ENCODE results near the gene RAD51C.
"Not testable (repeated sequence)": the region's sequence is repeated elsewhere in the genome, so short reads cannot be mapped to it uniquely, and the experiment has no call there.

RAD51C gene

GRCh38 chr17:58741121-58741625 is 48.8 kb downstream of the RAD51C start:
- DNase-seq (ENCODE audit: low spot score), result no peak

GRCh38 chr17:58747674-58748073 is 55.3 kb downstream of the RAD51C start:
- DNase-seq (ENCODE audit: low spot score), result no peak

- not testable (repeated sequence) for DNase-seq (ENCODE audit: low spot score)
Observed at GRCh38 chr17:58749627-58750026, 57.2 kb downstream of the RAD51C start.

GRCh38 chr17:58753026-58753425 is 60.6 kb downstream of the RAD51C start:
- DNase-seq (ENCODE audit: low spot score), result no peak

- DNase-seq (ENCODE audit: low spot score), result no peak
Observed at GRCh38 chr17:58755269-58755576, 62.8 kb downstream of the RAD51C start.

GRCh38 chr17:58755577-58756245 is 63.3 kb downstream of the RAD51C start, which contains the start of gene PPM1E:
Gene PPM1E, plus strand, starts transcription at chr17:58755854.
- peak; percentile 59 for DNase-seq (ENCODE audit: low spot score)

GRCh38 chr17:58756246-58757161 is 64.1 kb downstream of the RAD51C start:
- peak; percentile 15 for DNase-seq (ENCODE audit: low spot score)

GRCh38 chr17:58757162-58757613 is 64.8 kb downstream of the RAD51C start:
- DNase-seq (ENCODE audit: low spot score), result no peak

GRCh38 chr17:58758890-58759289 is 66.5 kb downstream of the RAD51C start:
- no peak for DNase-seq (ENCODE audit: low spot score)

- DNase-seq (ENCODE audit: low spot score), result no peak
Observed at GRCh38 chr17:58759522-58759921, 67.1 kb downstream of the RAD51C start.

- DNase-seq (ENCODE audit: low spot score), result no peak
Observed at GRCh38 chr17:58760248-58760647, 67.8 kb downstream of the RAD51C start.

- no peak for DNase-seq (ENCODE audit: low spot score)
Observed at GRCh38 chr17:58763263-58763662, 70.9 kb downstream of the RAD51C start.

GRCh38 chr17:58764373-58764772 is 72.0 kb downstream of the RAD51C start:
- no peak for DNase-seq (ENCODE audit: low spot score)

GRCh38 chr17:58778482-58778881 is 86.1 kb downstream of the RAD51C start:
- DNase-seq (ENCODE audit: low spot score), result not testable (repeated sequence)

- DNase-seq (ENCODE audit: low spot score), result no peak
Observed at GRCh38 chr17:58779446-58779845, 87.0 kb downstream of the RAD51C start.

GRCh38 chr17:58783380-58783779 is 91.0 kb downstream of the RAD51C start:
- DNase-seq (ENCODE audit: low spot score), result no peak

- no peak for DNase-seq (ENCODE audit: low spot score)
Observed at GRCh38 chr17:58785097-58785496, 92.7 kb downstream of the RAD51C start.

Measured in hepatic stellate cell (primary cell).